ENCODE data around the gene RDH12. TPM values are rescaled to one million over a fixed set of nuclear protein-coding genes. Genes with fewer than 3 reads are reported as not detected.

The RDH12 gene
- total RNA-seq, 1 donor from 2014 or later: 0.16 TPM

GRCh38 chr14:67763158-67763822 lies 61.6 kb downstream of the RDH12 start:
- Histone ChIP-seq H3K27ac (ENCODE audit: low read depth, low read length) (no peak overlapping the region), H4K20me1 (ENCODE audit: insufficient read depth, low read length) (no peaks in the 10 kb centered on the region), H3K79me2 (ENCODE audit: insufficient read depth, low read length) (no peaks in the 10 kb centered on the region), H3K4me2 (ENCODE audit: low read length) (no peak overlapping the region), H2AFZ (ENCODE audit: low read depth, low read length) (no peak overlapping the region), H3K9me3 (ENCODE audit: insufficient read depth, low read depth, low read length) (no peaks in the 10 kb centered on the region), H3K9ac (ENCODE audit: low read length) (no peak overlapping the region), H3K4me3 (ENCODE audit: insufficient read depth, low read depth, low read length) (no peak overlapping the region), H3K4me1 (ENCODE audit: insufficient read depth, low read length) (no peaks in the 10 kb centered on the region), H3K36me3 (ENCODE audit: insufficient read depth, low read length) (peaks cover 32% of the 10 kb centered on the region), H3K27me3 (ENCODE audit: insufficient read depth, low read length) (no peaks in the 10 kb centered on the region)
- Mint-ChIP-seq H3K4me1 (ENCODE audit: low read depth, unreplicated experiment) (no peaks in the 10 kb centered on the region), H3K36me3 (ENCODE audit: low read depth, unreplicated experiment) (peaks cover 13% of the 10 kb centered on the region), H3K9me3 (ENCODE audit: unreplicated experiment) (no peaks in the 10 kb centered on the region), H3K4me3 (ENCODE audit: unreplicated experiment) (no peak overlapping the region), H3K27ac (ENCODE audit: unreplicated experiment) (no peak overlapping the region), H3K27me3 (ENCODE audit: low read depth, unreplicated experiment) (no peaks in the 10 kb centered on the region)
- FAIRE-seq (no peak), DNase-seq (ENCODE audit: low read depth) (no peak)
- no peak for TF ChIP-seq CTCF (IDR thresholded peaks at IDR 0.05; ENCODE audit: insufficient read depth, low read depth, low read length)
- no peak for TF ChIP-seq EZH2 (IDR thresholded peaks at IDR 0.05; ENCODE audit: insufficient read depth, low read length)

- no peaks in the 10 kb centered on the region for H3K79me2 ChIP-seq (ENCODE audit: insufficient read depth, low read length)
- no peak for FAIRE-seq
- H3K36me3 ChIP-seq (ENCODE audit: insufficient read depth, low read length): peaks cover 43% of the 10 kb centered on the region
- no peak for TF ChIP-seq CTCF (IDR thresholded peaks at IDR 0.05; ENCODE audit: insufficient read depth, low read depth, low read length)
- no peak for TF ChIP-seq EZH2 (IDR thresholded peaks at IDR 0.05; ENCODE audit: insufficient read depth, low read length)
- H4K20me1 ChIP-seq (ENCODE audit: insufficient read depth, low read length): no peaks in the 10 kb centered on the region
- no peaks in the 10 kb centered on the region for H3K9me3 Mint-ChIP-seq (ENCODE audit: unreplicated experiment)
- H3K4me3 ChIP-seq (ENCODE audit: insufficient read depth, low read depth, low read length): no peak overlapping the region
- no peaks in the 10 kb centered on the region for H3K4me1 Mint-ChIP-seq (ENCODE audit: low read depth, unreplicated experiment)
- no peak overlapping the region for H3K27ac ChIP-seq (ENCODE audit: low read depth, low read length)
- H3K4me1 ChIP-seq (ENCODE audit: insufficient read depth, low read length): no peaks in the 10 kb centered on the region
- H3K4me2 ChIP-seq (ENCODE audit: low read length): no peak overlapping the region
- no peak overlapping the region for H3K4me3 Mint-ChIP-seq (ENCODE audit: unreplicated experiment)
- no peak overlapping the region for H3K27ac Mint-ChIP-seq (ENCODE audit: unreplicated experiment)
- no peak overlapping the region for H3K9ac ChIP-seq (ENCODE audit: low read length)
- H3K27me3 ChIP-seq (ENCODE audit: insufficient read depth, low read length): no peaks in the 10 kb centered on the region
- no peak overlapping the region for H2AFZ ChIP-seq (ENCODE audit: low read depth, low read length)
- no peaks in the 10 kb centered on the region for H3K9me3 ChIP-seq (ENCODE audit: insufficient read depth, low read depth, low read length)
- DNase-seq (ENCODE audit: low read depth): no peak
- peaks cover 18% of the 10 kb centered on the region for H3K36me3 Mint-ChIP-seq (ENCODE audit: low read depth, unreplicated experiment)
- no peaks in the 10 kb centered on the region for H3K27me3 Mint-ChIP-seq (ENCODE audit: low read depth, unreplicated experiment)
These were observed 62.8 kb downstream of the RDH12 start for GRCh38 chr14:67764496-67764895.

- H3K36me3 Mint-ChIP-seq (ENCODE audit: low read depth, unreplicated experiment): peaks cover 19% of the 10 kb centered on the region
- Histone ChIP-seq H3K4me2 (ENCODE audit: low read length) (no peak overlapping the region), H3K27me3 (ENCODE audit: insufficient read depth, low read length) (no peaks in the 10 kb centered on the region), H3K27ac (ENCODE audit: low read depth, low read length) (no peak overlapping the region), H3K4me3 (ENCODE audit: insufficient read depth, low read depth, low read length) (no peak overlapping the region), H3K36me3 (ENCODE audit: insufficient read depth, low read length) (peaks cover 43% of the 10 kb centered on the region), H2AFZ (ENCODE audit: low read depth, low read length) (no peak overlapping the region), H3K9ac (ENCODE audit: low read length) (no peak overlapping the region), H3K79me2 (ENCODE audit: insufficient read depth, low read length) (no peaks in the 10 kb centered on the region), H4K20me1 (ENCODE audit: insufficient read depth, low read length) (no peaks in the 10 kb centered on the region), H3K9me3 (ENCODE audit: insufficient read depth, low read depth, low read length) (no peaks in the 10 kb centered on the region), H3K4me1 (ENCODE audit: insufficient read depth, low read length) (no peaks in the 10 kb centered on the region)
- FAIRE-seq: no peak
- H3K9me3 Mint-ChIP-seq (ENCODE audit: unreplicated experiment): no peaks in the 10 kb centered on the region
- no peak for DNase-seq (ENCODE audit: low read depth)
- H3K4me1 Mint-ChIP-seq (ENCODE audit: low read depth, unreplicated experiment): no peaks in the 10 kb centered on the region
- no peaks in the 10 kb centered on the region for H3K27me3 Mint-ChIP-seq (ENCODE audit: low read depth, unreplicated experiment)
- no peak overlapping the region for H3K27ac Mint-ChIP-seq (ENCODE audit: unreplicated experiment)
- H3K4me3 Mint-ChIP-seq (ENCODE audit: unreplicated experiment): no peak overlapping the region
- TF ChIP-seq CTCF (IDR thresholded peaks at IDR 0.05; ENCODE audit: insufficient read depth, low read depth, low read length): no peak
- no peak for TF ChIP-seq EZH2 (IDR thresholded peaks at IDR 0.05; ENCODE audit: insufficient read depth, low read length)
These were observed 63.6 kb downstream of the RDH12 start for GRCh38 chr14:67765192-67765834.
